ENCODE results near the gene HNRNPUL2. TPM values are rescaled to one million over a fixed set of nuclear protein-coding genes. Genes with fewer than 3 reads are reported as not detected.

The HNRNPUL2 gene
- total RNA-seq, 2 experiments from 2014 or later, result 35.2 to 37.6 TPM

DNA sequence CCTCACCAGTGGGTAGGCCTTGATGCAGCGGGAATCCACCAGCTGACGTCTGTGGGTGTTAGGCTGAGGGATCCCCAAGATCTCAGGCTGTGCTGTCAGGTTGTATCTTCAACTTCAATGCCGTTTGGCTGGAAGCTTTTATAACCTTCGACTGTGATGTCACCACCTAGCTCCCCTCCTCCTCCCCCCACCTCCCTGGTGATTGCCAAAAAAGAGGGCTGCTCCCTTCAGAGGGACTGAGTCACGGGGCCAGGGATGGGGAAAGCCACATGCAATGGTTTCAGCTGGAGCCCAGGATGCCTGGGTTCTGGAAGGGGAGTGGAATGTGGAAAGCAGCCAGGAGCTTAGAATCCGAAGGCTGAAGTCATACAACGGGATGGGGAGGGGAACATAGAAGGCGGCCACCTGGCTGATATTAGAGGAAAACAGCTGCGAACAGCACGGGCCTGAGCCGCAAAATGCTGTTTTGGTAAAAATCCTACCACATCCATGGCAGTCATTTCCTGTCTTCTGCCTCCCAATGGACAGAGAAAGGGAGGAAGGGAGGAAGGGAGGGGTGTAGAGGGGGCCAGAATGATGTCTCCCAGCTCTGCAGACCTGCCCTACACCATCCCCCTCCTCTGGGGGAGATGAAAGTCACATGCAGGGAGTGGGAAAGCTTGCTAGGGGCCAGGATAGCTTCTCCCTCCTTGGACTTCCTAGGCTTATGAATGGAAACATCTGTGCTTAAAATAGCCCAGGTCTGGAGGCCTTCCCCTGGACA lies 37.7 kb downstream of the HNRNPUL2 start, which contains the start of gene LRRN4CL:
TSS of gene LRRN4CL (minus strand) at position 110 of the 763 bp plus-strand sequence. CDS start 1,022 bp downstream, outside the sequence.
- TF ChIP-seq, protein P1, sequence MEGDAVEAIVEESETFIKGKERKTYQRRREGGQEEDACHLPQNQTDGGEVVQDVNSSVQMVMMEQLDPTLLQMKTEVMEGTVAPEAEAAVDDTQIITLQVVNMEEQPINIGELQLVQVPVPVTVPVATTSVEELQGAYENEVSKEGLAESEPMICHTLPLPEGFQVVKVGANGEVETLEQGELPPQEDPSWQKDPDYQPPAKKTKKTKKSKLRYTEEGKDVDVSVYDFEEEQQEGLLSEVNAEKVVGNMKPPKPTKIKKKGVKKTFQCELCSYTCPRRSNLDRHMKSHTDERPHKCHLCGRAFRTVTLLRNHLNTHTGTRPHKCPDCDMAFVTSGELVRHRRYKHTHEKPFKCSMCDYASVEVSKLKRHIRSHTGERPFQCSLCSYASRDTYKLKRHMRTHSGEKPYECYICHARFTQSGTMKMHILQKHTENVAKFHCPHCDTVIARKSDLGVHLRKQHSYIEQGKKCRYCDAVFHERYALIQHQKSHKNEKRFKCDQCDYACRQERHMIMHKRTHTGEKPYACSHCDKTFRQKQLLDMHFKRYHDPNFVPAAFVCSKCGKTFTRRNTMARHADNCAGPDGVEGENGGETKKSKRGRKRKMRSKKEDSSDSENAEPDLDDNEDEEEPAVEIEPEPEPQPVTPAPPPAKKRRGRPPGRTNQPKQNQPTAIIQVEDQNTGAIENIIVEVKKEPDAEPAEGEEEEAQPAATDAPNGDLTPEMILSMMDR (IDR thresholded peaks at IDR 0.05), result no peak
- intact Hi-C loops (cut with DNase I, micrococcal nuclease), result no loop called here
- peaks cover 24% of the 10 kb centered on the region for H3K36me3 ChIP-seq (ENCODE audit: insufficient read depth, low read length)
- Mint-ChIP-seq H3K27ac (no peak within 1 kb of the TSS), H3K4me1 (ENCODE audit: low read depth) (peaks cover 2% of the 10 kb centered on the region), H3K9me3 (no peaks in the 10 kb centered on the region), H3K4me3 (no peak within 1 kb of the TSS), H3K27me3 (peaks cover 11% of the 10 kb centered on the region), H3K36me3 (ENCODE audit: low read depth) (peaks cover 26% of the 10 kb centered on the region)
- ChIA-PET CTCF (interaction anchor here (0.9 to 1.8 kb wide), 3 partner anchors 9 to 265 kb away, joined by 4 to 5 read pairs (median 4); no protein-coding TSS in a partner anchor), POLR2A (interaction anchor here (1.3 to 2.0 kb wide), 3 partner anchors 25 to 166 kb away, joined by 5 to 8 read pairs (median 5); partner anchors contain the start of genes C11orf98, CSKMT and TUT1)
- H3K9me3 ChIP-seq (ENCODE audit: control insufficient read depth in 1 of 2, insufficient read depth in 1 of 2, low read length in 2 of 2), result peaks cover 0 to 6% of the 10 kb centered on the region in 2 experiments
- no peak within 1 kb of the TSS for H3K27ac ChIP-seq (ENCODE audit: low read depth in 1 of 2, low read length in 2 of 2)
- no peak within 1 kb of the TSS for H3K4me3 ChIP-seq (ENCODE audit: low read length)
- DNase-seq, result no peak
- peaks cover under 1% of the 10 kb centered on the region for H3K4me1 ChIP-seq (ENCODE audit: insufficient read depth, low read length)
- peaks cover 10 to 11% of the 10 kb centered on the region in 2 experiments for H3K27me3 ChIP-seq (ENCODE audit: control insufficient read depth in 1 of 2, insufficient read depth in 2 of 2, low read length in 2 of 2)
- no peak for ATAC-seq (ENCODE audit: poor library complexity)

- no peak overlapping the region for H3K27ac ChIP-seq (ENCODE audit: low read depth in 1 of 2, low read length in 2 of 2)
- Mint-ChIP-seq H3K36me3 (ENCODE audit: low read depth) (peaks cover 22% of the 10 kb centered on the region), H3K4me3 (no peak overlapping the region), H3K4me1 (ENCODE audit: low read depth) (no peaks in the 10 kb centered on the region), H3K27me3 (peaks cover 11% of the 10 kb centered on the region), H3K27ac (no peak overlapping the region), H3K9me3 (no peaks in the 10 kb centered on the region)
- peaks cover 10 to 11% of the 10 kb centered on the region in 2 experiments for H3K27me3 ChIP-seq (ENCODE audit: control insufficient read depth in 1 of 2, insufficient read depth in 2 of 2, low read length in 2 of 2)
- H3K9me3 ChIP-seq (ENCODE audit: control insufficient read depth in 1 of 2, insufficient read depth in 1 of 2, low read length in 2 of 2), result peaks cover 0 to 6% of the 10 kb centered on the region in 2 experiments
- ATAC-seq (ENCODE audit: poor library complexity), result no peak
- CTCF ChIA-PET, result interaction anchor here (0.9 kb wide), 1 partner anchor 8 kb away, joined by 4 read pairs; no protein-coding TSS in a partner anchor
- no peak for DNase-seq
- POLR2A ChIA-PET, result interaction anchor here (1.0 to 1.6 kb wide), 2 partner anchors 18 to 23 kb away, joined by 3 to 5 read pairs; partner anchors contain the start of genes C11orf98 and CSKMT
- peaks cover 24% of the 10 kb centered on the region for H3K36me3 ChIP-seq (ENCODE audit: insufficient read depth, low read length)
- intact Hi-C loops (cut with DNase I, micrococcal nuclease), result no loop called here
- H3K4me3 ChIP-seq (ENCODE audit: low read length), result no peak overlapping the region
- no peaks in the 10 kb centered on the region for H3K4me1 ChIP-seq (ENCODE audit: insufficient read depth, low read length)
- TF ChIP-seq, protein P1 (IDR thresholded peaks at IDR 0.05), result no peak
These were observed 38.8 kb downstream of the HNRNPUL2 start for GRCh38 chr11:62688491-62688890.

GRCh38 chr11:62687508-62688396 lies 39.5 kb downstream of the HNRNPUL2 start:
- H3K9me3 ChIP-seq (ENCODE audit: control insufficient read depth in 1 of 2, insufficient read depth in 1 of 2, low read length in 2 of 2), result peaks cover 0 to 6% of the 10 kb centered on the region in 2 experiments
- DNase-seq (no peak), ATAC-seq (ENCODE audit: poor library complexity) (no peak)
- peaks cover 21% of the 10 kb centered on the region for H3K36me3 ChIP-seq (ENCODE audit: insufficient read depth, low read length)
- no peak overlapping the region for H3K4me3 Mint-ChIP-seq
- no peaks in the 10 kb centered on the region for H3K4me1 Mint-ChIP-seq (ENCODE audit: low read depth)
- H3K27me3 ChIP-seq (ENCODE audit: control insufficient read depth in 1 of 2, insufficient read depth in 2 of 2, low read length in 2 of 2), result peaks cover 10 to 11% of the 10 kb centered on the region in 2 experiments
- no peak overlapping the region for H3K27ac ChIP-seq (ENCODE audit: low read depth in 1 of 2, low read length in 2 of 2)
- peaks cover 19% of the 10 kb centered on the region for H3K36me3 Mint-ChIP-seq (ENCODE audit: low read depth)
- H3K27me3 Mint-ChIP-seq, result peaks cover 11% of the 10 kb centered on the region
- CTCF ChIA-PET, result no interaction called here
- TF ChIP-seq, protein P1 (IDR thresholded peaks at IDR 0.05), result no peak
- H3K4me3 ChIP-seq (ENCODE audit: low read length), result no peak overlapping the region
- POLR2A ChIA-PET, result interaction anchor here (1.0 to 1.6 kb wide), 3 partner anchors 18 to 35 kb away, joined by 3 to 5 read pairs (median 3); partner anchors contain the start of genes C11orf98, CSKMT and INTS5
- intact Hi-C loops (cut with DNase I, micrococcal nuclease), result no loop called here
- no peak overlapping the region for H3K27ac Mint-ChIP-seq
- H3K9me3 Mint-ChIP-seq, result no peaks in the 10 kb centered on the region
- H3K4me1 ChIP-seq (ENCODE audit: insufficient read depth, low read length), result no peaks in the 10 kb centered on the region
